ENCODE data around the gene ARHGAP22. TPM values are rescaled to one million over a fixed set of nuclear protein-coding genes. Genes with fewer than 3 reads are reported as not detected.

The ARHGAP22 gene
- total and polyA plus RNA-seq, 2 experiments from 2014 or later = 4.8 to 10.7 TPM

- Histone ChIP-seq H3K27ac (ENCODE audit: low read depth) (no peak overlapping the region), H3K9me2 (ENCODE audit: insufficient read depth) (peaks cover 6% of the 10 kb centered on the region; the same call in 1 of the 2 replicates), H4K20me1 (replicated peaks; ENCODE audit: insufficient read depth) (peaks cover 2% of the 10 kb centered on the region; the same call in 1 of the 2 replicates), H3K36me3 (ENCODE audit: insufficient read depth) (no peaks in the 10 kb centered on the region), H3K27me3 (ENCODE audit: insufficient read depth) (peaks cover 3% of the 10 kb centered on the region; the same call in 1 of the 2 replicates), H3K4me2 (no peak overlapping the region), H2AFZ (no peak overlapping the region), H3F3A (replicated peaks; ENCODE audit: low read depth) (0 out of 2 replicates have a peak, but pooled peaks cover 2% of the 10 kb centered on the region), H3K4me1 (ENCODE audit: insufficient read depth) (peaks cover 15% of the 10 kb centered on the region), H3K4me3 (no peak overlapping the region), H3K79me2 (replicated peaks; ENCODE audit: insufficient read depth) (peaks cover 3% of the 10 kb centered on the region; the same call in 1 of the 2 replicates)
- no peak overlapping the region for H3K27ac Mint-ChIP-seq
- H3K36me3 Mint-ChIP-seq (ENCODE audit: low read depth) = no peaks in the 10 kb centered on the region; the same call in 2 of the 3 replicates
- ATAC-seq (no peak), DNase-seq (ENCODE audit: low spot score) (no peak)
- peaks cover 5% of the 10 kb centered on the region for H3K27me3 Mint-ChIP-seq (ENCODE audit: insufficient read depth, low read depth, poor library complexity)
- H3K4me1 Mint-ChIP-seq = peaks cover 12% of the 10 kb centered on the region
- no peak overlapping the region for H3K4me3 Mint-ChIP-seq
- TF ChIP-seq, protein P1, sequence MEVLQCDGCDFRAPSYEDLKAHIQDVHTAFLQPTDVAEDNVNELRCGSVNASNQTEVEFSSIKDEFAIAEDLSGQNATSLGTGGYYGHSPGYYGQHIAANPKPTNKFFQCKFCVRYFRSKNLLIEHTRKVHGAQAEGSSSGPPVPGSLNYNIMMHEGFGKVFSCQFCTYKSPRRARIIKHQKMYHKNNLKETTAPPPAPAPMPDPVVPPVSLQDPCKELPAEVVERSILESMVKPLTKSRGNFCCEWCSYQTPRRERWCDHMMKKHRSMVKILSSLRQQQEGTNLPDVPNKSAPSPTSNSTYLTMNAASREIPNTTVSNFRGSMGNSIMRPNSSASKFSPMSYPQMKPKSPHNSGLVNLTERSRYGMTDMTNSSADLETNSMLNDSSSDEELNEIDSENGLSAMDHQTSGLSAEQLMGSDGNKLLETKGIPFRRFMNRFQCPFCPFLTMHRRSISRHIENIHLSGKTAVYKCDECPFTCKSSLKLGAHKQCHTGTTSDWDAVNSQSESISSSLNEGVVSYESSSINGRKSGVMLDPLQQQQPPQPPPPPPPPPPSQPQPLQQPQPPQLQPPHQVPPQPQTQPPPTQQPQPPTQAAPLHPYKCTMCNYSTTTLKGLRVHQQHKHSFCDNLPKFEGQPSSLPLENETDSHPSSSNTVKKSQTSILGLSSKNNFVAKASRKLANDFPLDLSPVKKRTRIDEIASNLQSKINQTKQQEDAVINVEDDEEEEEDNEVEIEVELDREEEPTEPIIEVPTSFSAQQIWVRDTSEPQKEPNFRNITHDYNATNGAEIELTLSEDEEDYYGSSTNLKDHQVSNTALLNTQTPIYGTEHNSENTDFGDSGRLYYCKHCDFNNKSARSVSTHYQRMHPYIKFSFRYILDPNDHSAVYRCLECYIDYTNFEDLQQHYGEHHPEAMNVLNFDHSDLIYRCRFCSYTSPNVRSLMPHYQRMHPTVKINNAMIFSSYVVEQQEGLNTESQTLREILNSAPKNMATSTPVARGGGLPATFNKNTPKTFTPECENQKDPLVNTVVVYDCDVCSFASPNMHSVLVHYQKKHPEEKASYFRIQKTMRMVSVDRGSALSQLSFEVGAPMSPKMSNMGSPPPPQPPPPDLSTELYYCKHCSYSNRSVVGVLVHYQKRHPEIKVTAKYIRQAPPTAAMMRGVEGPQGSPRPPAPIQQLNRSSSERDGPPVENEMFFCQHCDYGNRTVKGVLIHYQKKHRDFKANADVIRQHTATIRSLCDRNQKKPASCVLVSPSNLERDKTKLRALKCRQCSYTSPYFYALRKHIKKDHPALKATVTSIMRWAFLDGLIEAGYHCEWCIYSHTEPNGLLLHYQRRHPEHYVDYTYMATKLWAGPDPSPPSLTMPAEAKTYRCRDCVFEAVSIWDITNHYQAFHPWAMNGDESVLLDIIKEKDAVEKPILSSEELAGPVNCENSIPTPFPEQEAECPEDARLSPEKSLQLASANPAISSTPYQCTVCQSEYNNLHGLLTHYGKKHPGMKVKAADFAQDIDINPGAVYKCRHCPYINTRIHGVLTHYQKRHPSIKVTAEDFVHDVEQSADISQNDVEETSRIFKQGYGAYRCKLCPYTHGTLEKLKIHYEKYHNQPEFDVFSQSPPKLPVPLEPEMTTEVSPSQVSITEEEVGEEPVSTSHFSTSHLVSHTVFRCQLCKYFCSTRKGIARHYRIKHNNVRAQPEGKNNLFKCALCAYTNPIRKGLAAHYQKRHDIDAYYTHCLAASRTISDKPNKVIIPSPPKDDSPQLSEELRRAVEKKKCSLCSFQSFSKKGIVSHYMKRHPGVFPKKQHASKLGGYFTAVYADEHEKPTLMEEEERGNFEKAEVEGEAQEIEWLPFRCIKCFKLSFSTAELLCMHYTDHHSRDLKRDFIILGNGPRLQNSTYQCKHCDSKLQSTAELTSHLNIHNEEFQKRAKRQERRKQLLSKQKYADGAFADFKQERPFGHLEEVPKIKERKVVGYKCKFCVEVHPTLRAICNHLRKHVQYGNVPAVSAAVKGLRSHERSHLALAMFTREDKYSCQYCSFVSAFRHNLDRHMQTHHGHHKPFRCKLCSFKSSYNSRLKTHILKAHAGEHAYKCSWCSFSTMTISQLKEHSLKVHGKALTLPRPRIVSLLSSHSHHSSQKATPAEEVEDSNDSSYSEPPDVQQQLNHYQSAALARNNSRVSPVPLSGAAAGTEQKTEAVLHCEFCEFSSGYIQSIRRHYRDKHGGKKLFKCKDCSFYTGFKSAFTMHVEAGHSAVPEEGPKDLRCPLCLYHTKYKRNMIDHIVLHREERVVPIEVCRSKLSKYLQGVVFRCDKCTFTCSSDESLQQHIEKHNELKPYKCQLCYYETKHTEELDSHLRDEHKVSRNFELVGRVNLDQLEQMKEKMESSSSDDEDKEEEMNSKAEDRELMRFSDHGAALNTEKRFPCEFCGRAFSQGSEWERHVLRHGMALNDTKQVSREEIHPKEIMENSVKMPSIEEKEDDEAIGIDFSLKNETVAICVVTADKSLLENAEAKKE (CRISPR knock-in tag; IDR thresholded peaks at IDR 0.05) = no peak
- TF ChIP-seq EZH2phosphoT487 (IDR thresholded peaks at IDR 0.05; ENCODE audit: unreplicated experiment) (no peak), CREB1 (CRISPR knock-in tag; IDR thresholded peaks at IDR 0.05; ENCODE audit: low read depth) (no peak), ETS1 (IDR thresholded peaks at IDR 0.05) (no peak), ZNF331 (CRISPR knock-in tag; IDR thresholded peaks at IDR 0.05; ENCODE audit: low read depth) (no peak), ZNF114 (CRISPR knock-in tag; IDR thresholded peaks at IDR 0.05) (no peak), JUNB (IDR thresholded peaks at IDR 0.05; ENCODE audit: unreplicated experiment) (no peak), NANOG (IDR thresholded peaks at IDR 0.05; ENCODE audit: borderline replicate concordance) (no peak), STAT1 (IDR thresholded peaks at IDR 0.05; ENCODE audit: unreplicated experiment) (no peak)
- TF ChIP-seq, protein P2, sequence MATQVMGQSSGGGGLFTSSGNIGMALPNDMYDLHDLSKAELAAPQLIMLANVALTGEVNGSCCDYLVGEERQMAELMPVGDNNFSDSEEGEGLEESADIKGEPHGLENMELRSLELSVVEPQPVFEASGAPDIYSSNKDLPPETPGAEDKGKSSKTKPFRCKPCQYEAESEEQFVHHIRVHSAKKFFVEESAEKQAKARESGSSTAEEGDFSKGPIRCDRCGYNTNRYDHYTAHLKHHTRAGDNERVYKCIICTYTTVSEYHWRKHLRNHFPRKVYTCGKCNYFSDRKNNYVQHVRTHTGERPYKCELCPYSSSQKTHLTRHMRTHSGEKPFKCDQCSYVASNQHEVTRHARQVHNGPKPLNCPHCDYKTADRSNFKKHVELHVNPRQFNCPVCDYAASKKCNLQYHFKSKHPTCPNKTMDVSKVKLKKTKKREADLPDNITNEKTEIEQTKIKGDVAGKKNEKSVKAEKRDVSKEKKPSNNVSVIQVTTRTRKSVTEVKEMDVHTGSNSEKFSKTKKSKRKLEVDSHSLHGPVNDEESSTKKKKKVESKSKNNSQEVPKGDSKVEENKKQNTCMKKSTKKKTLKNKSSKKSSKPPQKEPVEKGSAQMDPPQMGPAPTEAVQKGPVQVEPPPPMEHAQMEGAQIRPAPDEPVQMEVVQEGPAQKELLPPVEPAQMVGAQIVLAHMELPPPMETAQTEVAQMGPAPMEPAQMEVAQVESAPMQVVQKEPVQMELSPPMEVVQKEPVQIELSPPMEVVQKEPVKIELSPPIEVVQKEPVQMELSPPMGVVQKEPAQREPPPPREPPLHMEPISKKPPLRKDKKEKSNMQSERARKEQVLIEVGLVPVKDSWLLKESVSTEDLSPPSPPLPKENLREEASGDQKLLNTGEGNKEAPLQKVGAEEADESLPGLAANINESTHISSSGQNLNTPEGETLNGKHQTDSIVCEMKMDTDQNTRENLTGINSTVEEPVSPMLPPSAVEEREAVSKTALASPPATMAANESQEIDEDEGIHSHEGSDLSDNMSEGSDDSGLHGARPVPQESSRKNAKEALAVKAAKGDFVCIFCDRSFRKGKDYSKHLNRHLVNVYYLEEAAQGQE (IDR thresholded peaks at IDR 0.05; ENCODE audit: unreplicated experiment) = no peak
- TF ChIP-seq, protein P3, sequence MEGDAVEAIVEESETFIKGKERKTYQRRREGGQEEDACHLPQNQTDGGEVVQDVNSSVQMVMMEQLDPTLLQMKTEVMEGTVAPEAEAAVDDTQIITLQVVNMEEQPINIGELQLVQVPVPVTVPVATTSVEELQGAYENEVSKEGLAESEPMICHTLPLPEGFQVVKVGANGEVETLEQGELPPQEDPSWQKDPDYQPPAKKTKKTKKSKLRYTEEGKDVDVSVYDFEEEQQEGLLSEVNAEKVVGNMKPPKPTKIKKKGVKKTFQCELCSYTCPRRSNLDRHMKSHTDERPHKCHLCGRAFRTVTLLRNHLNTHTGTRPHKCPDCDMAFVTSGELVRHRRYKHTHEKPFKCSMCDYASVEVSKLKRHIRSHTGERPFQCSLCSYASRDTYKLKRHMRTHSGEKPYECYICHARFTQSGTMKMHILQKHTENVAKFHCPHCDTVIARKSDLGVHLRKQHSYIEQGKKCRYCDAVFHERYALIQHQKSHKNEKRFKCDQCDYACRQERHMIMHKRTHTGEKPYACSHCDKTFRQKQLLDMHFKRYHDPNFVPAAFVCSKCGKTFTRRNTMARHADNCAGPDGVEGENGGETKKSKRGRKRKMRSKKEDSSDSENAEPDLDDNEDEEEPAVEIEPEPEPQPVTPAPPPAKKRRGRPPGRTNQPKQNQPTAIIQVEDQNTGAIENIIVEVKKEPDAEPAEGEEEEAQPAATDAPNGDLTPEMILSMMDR (conservative IDR thresholded peaks at IDR 0.05; ENCODE audit: low read depth in 2 of 2) = no peak
- H3K9me3 Mint-ChIP-seq = 0 out of 3 replicates have a peak, but pooled peaks cover 5% of the 10 kb centered on the region
Measured at GRCh38 chr10:48527756-48528155, 77.1 kb downstream of the ARHGAP22 start.

Measured in GM23338 (cell line).